Measurements from ENCODE around the gene SYT13. TPM values are rescaled to one million over a fixed set of nuclear protein-coding genes. Genes with fewer than 3 reads are reported as not detected.
"Not testable (repeated sequence)": the region's sequence is repeated elsewhere in the genome, so short reads cannot be mapped to it uniquely, and the experiment has no call there.

Gene SYT13
- total RNA-seq, 1 donor from 2014 or later = 6.9 TPM

DNA sequence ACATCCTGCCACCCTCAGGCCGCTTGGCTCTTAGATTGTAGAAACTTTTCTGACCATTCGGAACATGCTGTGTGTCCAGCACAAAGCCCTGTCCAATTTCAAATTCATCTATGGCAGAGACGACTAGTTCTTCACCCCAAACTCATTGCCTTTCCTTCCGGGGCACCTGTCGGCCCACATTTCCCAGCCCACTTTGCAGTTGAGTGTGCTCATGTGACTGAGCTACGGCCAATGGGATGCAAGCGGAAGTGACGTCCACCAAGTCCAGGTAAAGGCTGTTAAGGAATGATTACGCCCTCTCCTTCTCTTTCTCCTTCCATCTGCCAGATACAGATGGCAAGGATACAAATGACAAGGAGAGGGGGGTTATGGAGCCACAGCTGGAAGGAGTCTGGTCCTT, 32.5 kb downstream of the SYT13 start:
- ATAC-seq = no peak
- intact Hi-C loops (cut with micrococcal nuclease) = no loop called here
- no peak for DNase-seq

DNA sequence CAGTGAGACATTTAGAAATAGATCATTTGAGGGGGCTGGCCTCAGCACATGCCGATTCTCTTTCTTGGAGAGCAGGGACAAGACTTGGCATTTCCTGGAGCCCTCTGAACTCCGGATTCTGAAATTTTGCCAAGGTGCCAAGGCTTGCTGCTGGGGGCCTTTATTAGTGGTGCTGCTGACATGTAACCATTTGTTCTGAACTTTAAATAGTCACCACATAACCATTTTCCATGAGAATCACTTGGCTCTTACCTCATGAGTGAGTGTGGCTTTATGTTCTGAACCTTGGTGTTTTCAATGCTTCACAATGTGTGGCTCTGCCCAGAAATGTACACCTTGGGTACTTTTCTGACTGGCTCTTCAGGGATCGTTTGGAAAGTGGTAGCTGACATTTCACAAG, 33.3 kb downstream of the SYT13 start:
- ATAC-seq = no peak
- intact Hi-C loops (cut with micrococcal nuclease) = no loop called here
- DNase-seq = no peak

DNA sequence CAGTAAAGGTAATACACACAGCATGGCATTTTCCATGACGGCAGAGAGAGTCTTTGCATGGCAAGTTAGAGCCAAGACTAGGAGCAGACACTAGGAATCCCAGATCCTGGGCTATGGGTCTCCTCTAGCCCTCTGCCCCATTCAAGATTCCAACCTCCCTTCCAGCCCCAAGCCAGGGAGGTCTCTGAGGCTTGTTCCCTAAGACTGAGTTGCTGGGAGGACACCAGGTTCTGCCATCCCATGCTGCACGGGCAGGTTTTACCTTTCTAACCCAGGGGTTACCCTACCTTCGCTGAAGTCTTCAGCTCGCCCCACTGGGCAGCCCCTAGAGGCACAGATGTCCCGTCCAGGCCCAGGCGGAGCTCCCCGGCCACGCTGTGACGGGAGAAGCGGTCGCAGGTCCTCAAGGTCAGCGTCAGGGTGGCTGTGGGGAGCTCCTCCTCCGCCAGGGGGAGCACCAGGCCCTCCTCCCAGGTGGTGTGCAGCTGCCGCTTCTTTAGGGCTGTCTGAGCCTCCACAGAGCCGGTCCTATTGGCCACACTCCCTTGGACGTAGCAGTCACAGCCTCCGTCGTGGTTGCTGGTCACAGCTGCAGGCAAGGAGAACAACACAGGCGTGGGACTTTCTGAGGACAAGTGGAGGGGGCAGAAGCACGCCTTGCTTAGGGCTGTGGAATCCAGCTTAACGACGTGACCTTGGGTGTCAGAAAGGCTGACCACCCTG, 33.8 kb downstream of the SYT13 start:
- ATAC-seq = peak; percentile 97
- intact Hi-C loops (cut with micrococcal nuclease) = no loop called here
- DNase-seq = peak; percentile 79

- no peak for ATAC-seq
- DNase-seq = no peak
- intact Hi-C loops (cut with micrococcal nuclease) = no loop called here
Measured at GRCh38 chr11:45250035-45250718, 36.0 kb downstream of the SYT13 start.

DNA sequence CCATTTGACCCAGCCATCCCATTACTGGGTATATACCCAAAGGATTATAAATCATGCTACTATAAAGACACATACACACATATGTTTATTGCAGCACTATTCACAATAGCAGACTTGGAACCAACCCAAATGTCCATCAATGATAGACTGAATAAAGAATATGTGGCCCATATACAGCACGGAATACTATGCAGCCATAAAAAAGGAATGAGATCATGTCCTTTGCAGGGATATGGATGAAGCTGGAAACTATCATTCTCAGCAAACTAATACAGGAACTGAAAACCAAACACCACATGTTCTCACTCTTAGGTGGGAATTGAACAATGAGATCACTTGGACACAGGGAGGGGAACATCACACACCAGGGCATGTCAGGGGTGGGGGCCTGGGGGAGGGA, 36.8 kb downstream of the SYT13 start:
- DNase-seq; ATAC-seq; intact Hi-C loops (cut with micrococcal nuclease): not testable (repeated sequence)

DNA sequence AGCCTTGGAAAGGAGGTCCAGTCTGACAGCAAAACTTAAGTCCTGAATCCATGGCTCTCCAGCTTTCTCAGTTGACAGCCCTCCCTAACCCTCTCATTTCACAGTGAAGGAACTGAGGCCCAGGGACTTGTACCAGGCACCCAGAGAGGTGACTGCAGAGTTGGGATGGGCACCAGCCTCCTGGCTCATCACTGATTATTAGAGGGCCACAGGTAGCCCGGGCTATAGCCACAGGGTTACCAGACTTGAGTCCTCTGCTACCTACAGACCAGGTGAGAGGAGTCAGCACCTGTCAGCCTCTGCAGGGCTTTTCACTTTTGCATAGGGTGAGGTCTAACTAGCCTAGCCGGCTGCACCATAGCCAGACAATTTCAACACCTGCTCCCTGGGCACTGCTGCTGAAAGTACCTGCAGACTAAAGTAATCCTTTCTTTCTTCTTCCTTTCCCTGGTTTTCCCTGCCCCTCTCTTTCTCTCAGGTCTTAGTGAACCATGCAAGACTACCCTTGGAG, 37.6 kb downstream of the SYT13 start:
- ATAC-seq (no peak), DNase-seq (no peak)
- intact Hi-C loops (cut with micrococcal nuclease) = no loop called here

- ATAC-seq (no peak), DNase-seq (no peak)
- intact Hi-C loops (cut with micrococcal nuclease) = no loop called here
Measured at GRCh38 chr11:45247433-45247832, 38.7 kb downstream of the SYT13 start.

DNA sequence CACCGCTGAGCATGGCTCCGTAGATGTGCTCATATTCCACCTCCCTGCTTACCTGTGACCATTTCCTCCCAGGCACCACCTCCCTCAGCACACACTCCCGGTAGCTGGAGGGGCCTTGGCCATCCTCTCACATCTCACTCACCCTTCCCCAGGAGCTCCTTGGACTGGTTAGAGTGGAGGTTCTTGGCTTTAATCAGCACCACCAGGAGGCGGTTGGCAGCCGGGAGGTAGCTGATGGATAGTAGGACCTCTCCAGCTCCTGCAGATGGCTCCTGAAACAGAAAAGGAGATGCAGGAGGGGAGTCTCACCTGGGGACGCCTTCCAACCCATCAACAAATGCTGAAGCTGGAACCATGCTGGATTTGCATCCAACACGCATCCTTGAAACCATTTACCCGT, 39.9 kb downstream of the SYT13 start:
- ATAC-seq (no peak), DNase-seq (no peak)
- intact Hi-C loops (cut with micrococcal nuclease) = no loop called here

DNA sequence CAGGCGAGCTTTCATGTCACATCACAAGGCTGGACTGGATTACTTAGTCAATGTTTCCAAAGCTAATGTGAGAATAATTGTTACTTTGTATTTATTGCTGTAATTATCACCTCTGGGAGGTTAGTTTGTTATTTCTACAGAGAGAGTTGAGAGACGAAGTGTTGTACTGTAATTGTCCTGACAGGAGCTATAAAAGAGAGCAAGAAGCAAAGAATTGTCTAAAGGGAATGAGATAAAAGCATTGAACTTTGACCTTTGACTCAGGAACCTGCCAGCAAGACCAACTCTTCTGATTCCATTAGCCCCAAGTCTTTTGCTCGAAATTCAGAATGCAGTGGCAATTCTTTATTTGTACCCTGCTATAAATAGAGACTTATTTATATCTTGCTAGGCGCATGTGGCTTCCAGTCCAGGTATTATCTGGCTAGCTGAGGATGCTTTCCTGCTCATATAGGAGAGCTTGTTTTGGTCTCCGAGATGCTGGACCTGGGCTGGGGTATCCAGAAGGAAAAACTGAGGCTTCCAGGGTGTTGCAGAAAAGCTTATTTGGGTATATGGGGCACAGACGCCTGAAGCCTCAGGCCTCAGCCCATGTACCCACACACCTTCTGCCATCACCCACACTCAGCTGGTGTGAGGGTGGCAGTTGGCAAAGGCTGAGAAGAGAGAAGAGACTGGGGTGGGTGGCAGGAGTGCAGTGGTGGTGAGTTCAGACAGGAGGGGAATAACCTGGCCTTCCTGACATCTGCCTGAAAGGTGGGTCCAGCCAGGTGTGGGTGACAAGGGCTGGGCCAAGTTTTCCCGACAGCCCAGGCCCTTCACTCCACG, 40.7 kb downstream of the SYT13 start:
- DNase-seq = no peak
- peak; percentile 66 for ATAC-seq
- intact Hi-C loops (cut with micrococcal nuclease) = no loop called here

GRCh38 chr11:45243967-45244366, 42.2 kb downstream of the SYT13 start:
- DNase-seq (no peak), ATAC-seq (no peak)
- intact Hi-C loops (cut with micrococcal nuclease) = no loop called here

DNA sequence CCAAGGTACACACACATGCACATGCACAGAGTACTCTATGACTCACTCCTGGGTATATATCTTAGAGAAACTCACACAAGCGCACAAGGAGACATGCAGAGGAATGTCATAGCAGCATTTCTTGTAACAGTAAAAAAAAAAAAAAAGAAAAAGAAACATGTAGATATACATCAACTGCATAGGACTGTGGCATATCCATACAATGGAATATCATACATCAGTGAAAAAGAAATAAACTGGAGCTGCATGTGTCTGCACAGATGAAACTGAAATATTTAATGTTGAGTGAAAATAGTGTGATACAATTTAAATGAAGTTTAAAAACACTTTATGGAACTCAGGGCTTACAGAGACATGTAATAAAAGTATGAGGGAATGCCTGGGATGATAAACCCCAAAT, 46.4 kb downstream of the SYT13 start:
- DNase-seq (no peak), ATAC-seq (no peak)
- intact Hi-C loops (cut with micrococcal nuclease) = no loop called here

GRCh38 chr11:45238724-45239123, 47.4 kb downstream of the SYT13 start:
- ATAC-seq (peak; percentile 87), DNase-seq (no peak)
- intact Hi-C loops (cut with micrococcal nuclease) = no loop called here

DNA sequence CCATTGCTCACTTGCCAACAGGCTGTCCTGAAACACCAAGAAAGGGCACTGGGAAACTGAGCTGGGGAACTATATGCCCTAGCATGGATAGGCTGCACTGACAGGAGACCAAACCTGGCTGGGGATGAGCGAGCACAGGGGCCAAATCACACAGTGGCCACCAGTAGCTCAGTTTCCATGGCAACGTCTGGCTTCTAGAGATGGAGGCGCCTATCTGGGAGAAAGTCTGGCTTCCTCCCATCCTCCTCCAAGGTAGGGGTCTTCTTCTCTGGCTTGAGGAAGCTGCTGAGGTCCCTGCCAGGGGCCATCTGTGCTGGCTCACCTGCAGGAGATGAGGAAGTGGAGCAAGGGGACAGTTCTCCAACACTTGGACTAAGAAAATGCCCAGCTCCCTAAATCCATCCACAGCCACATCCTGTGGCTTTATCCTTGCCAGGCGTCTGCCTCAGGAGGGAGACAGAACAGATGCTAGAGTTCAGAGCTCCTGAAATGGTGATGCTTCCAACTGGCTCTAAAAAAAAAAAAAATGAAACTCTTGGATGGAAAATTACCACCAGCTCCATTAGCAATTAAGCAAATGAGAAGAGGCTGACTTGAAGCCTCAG, 48.3 kb downstream of the SYT13 start:
- intact Hi-C loops (cut with micrococcal nuclease) = no loop called here
- DNase-seq (no peak), ATAC-seq (peak; percentile 77)

DNA sequence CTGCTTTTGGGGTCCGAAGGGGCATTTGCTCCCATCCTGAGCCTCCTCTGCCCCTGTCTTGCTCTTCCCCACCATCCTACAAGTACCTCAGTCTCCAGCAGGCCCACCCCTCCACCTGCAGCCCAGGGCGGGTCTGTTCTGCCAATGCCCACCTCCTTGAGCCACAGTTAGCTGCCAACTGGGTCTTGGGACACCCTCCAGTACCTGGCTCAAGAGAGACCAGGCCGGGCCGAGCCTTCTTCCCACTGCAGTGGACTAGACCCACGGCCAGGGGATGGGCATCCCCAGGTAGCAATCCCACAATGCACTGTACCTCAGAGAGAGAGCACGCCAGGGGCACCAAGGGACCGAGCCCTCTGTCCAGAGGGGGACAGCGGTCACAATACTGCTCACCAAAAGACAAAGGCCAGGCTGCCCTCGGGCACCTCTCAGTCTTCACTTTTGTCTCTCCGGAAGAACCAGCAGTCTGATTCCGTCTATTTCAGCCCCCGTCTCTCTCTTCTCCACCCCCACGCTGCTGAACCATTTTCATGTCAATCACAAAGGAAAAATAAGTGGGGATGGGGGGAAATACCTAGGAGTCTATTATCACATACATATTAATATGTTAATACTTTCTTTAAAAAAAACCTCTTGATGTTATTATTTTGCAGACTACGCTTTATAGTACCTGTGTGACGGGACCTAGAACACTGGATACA, 51.7 kb downstream of the SYT13 start:
- no peak for ATAC-seq
- intact Hi-C loops (cut with micrococcal nuclease) = no loop called here

DNA sequence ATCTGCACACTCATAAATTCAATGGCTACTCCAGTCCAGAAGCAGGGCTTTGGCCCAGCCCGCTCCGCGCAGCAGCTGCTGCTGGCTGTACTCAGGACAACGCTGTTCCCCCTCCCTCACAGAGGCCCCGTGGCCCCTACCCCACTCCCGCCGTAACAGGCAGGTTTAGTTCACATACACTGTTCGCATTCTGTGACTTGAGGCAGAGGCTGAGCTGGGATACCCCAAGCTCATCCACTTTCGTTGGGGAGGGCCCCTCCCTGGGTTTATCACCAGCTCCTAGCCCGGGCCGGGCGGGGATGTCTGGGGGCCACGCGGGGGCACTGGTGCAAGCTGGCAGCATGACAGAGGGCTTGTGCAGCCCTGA, 52.4 kb downstream of the SYT13 start:
- intact Hi-C loops (cut with micrococcal nuclease) = no loop called here
- ATAC-seq (no peak), DNase-seq (no peak)

More for the DNA sequence above, 51.7 kb downstream of the SYT13 start:
- no peak for DNase-seq

- intact Hi-C loops (cut with micrococcal nuclease) = no loop called here
- ATAC-seq (peak; percentile 69), DNase-seq (peak; percentile 80)
Measured at GRCh38 chr11:45233121-45233803, 52.9 kb downstream of the SYT13 start.

DNA sequence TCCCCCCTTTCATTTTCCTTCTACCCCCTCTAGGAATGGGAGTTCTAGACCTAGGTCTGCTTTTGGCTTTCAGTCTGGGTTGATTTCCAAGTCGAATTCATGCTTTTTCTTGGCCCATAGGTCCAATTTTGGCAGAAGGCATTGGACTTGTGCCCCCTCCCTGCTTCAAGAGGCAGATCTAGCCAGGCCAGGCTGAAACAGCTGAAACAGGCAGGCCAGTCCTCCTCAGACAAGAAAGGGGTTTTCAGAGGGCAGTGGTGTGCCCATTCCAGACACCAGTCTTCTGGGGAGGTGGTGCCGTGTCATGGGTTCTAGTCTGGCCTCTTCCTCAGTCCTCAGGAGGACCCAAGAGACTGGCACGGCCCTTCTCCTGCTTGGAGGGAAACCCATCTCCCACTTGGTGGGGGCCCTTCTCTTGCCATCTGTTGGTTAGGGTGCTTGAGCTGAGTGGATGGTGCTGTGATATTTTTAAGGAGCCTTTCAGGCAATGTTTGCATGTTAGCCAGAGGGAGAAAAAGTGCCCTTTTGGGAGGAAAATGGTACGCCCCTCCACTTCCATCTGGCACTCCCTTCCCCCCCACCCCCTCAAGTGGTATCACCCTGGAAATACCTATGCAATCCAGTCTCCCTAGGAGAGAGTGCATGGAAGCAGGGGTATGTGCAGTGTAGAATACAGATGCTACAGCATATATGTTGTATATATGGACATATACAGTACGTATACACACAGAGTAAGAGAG, 53.6 kb downstream of the SYT13 start:
- DNase-seq (no peak), ATAC-seq (no peak)

More for the DNA sequence above, 53.6 kb downstream of the SYT13 start:
- intact Hi-C loops (cut with micrococcal nuclease) = no loop called here

Data from left ventricle myocardium superior (tissue), 1 donor.